HFFc6 (cell line): Measurements from ENCODE around the gene MCM3AP. TPM values are rescaled to one million over a fixed set of nuclear protein-coding genes. Genes with fewer than 3 reads are reported as not detected.

ENCODE experiments used
- DNase-seq: peaks from one replicate; pipeline ENCODE4 v3.0.0-alpha.2; 2018
- H3K27ac Mint-ChIP-seq: 2 replicates; pipeline ENCODE4 v1.8.0; 2020; ENCODE audit warnings: mild to moderate bottlenecking, mixed read lengths
- H3K27me3 Mint-ChIP-seq: 2 replicates; pipeline ENCODE4 v1.8.0; 2021; ENCODE audit warnings: mild to moderate bottlenecking, moderate library complexity, mixed read lengths; ENCODE audit not compliant: insufficient read depth
- H3K36me3 Mint-ChIP-seq: 2 replicates; pipeline ENCODE4 v1.8.0; 2021; ENCODE audit warnings: low read depth, mixed read lengths
- H3K4me1 Mint-ChIP-seq: 2 replicates; pipeline ENCODE4 v1.8.0; 2020; ENCODE audit warnings: low read depth, mixed read lengths
- H3K4me3 Mint-ChIP-seq: 2 replicates; pipeline ENCODE4 v1.8.0; 2020; ENCODE audit warnings: mild to moderate bottlenecking, moderate library complexity, mixed read lengths
- H3K9me3 Mint-ChIP-seq: 2 replicates; pipeline ENCODE4 v1.8.0; 2020; ENCODE audit warnings: mild to moderate bottlenecking, mixed read lengths
- total RNA-seq, 6 experiments: library from RNA; stranded (reverse); fragmentation: NEBNext Ultra II Directional; extraction: Animal tissue kit (Norgen Biotek cat#: 25700); gene quantifications; 2 replicates in 1 of 6; 3 replicates in 5 of 6; pipeline ENCODE4 v1.2.3, GENCODE V29; 2021
- TF ChIP-seq, protein P1 (sequence below): fragments of 200-600 bp; sonication (generic); IDR thresholded peaks from 2 replicates; pipeline ENCODE4 v1.5.0; 2021; ENCODE audit warnings: antibody characterized with exemption, mild to moderate bottlenecking

Gene MCM3AP
- total RNA-seq, 6 experiments from 2014 or later: 85.7 to 91.8 (median 86.9) TPM

- Mint-ChIP-seq H3K9me3 (no peaks in the 10 kb centered on the region), H3K4me3 (no peak overlapping the region), H3K27ac (no peak overlapping the region), H3K36me3 (peaks cover 40% of the 10 kb centered on the region), H3K27me3 (peaks cover 3% of the 10 kb centered on the region; the same call in 1 of the 2 replicates), H3K4me1 (no peaks in the 10 kb centered on the region)
- no peak for DNase-seq
- TF ChIP-seq, protein P1, sequence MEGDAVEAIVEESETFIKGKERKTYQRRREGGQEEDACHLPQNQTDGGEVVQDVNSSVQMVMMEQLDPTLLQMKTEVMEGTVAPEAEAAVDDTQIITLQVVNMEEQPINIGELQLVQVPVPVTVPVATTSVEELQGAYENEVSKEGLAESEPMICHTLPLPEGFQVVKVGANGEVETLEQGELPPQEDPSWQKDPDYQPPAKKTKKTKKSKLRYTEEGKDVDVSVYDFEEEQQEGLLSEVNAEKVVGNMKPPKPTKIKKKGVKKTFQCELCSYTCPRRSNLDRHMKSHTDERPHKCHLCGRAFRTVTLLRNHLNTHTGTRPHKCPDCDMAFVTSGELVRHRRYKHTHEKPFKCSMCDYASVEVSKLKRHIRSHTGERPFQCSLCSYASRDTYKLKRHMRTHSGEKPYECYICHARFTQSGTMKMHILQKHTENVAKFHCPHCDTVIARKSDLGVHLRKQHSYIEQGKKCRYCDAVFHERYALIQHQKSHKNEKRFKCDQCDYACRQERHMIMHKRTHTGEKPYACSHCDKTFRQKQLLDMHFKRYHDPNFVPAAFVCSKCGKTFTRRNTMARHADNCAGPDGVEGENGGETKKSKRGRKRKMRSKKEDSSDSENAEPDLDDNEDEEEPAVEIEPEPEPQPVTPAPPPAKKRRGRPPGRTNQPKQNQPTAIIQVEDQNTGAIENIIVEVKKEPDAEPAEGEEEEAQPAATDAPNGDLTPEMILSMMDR: no peak
Observed at GRCh38 chr21:46239817-46240325, 45.5 kb downstream of the MCM3AP start.

GRCh38 chr21:46237474-46237873, 47.9 kb downstream of the MCM3AP start:
- Mint-ChIP-seq H3K4me3 (no peak overlapping the region), H3K4me1 (no peaks in the 10 kb centered on the region), H3K9me3 (no peaks in the 10 kb centered on the region), H3K36me3 (peaks cover 53% of the 10 kb centered on the region), H3K27ac (no peak overlapping the region), H3K27me3 (no peaks in the 10 kb centered on the region; the same call in 1 of the 2 replicates)
- TF ChIP-seq, protein P1: no peak
- DNase-seq: no peak

DNA sequence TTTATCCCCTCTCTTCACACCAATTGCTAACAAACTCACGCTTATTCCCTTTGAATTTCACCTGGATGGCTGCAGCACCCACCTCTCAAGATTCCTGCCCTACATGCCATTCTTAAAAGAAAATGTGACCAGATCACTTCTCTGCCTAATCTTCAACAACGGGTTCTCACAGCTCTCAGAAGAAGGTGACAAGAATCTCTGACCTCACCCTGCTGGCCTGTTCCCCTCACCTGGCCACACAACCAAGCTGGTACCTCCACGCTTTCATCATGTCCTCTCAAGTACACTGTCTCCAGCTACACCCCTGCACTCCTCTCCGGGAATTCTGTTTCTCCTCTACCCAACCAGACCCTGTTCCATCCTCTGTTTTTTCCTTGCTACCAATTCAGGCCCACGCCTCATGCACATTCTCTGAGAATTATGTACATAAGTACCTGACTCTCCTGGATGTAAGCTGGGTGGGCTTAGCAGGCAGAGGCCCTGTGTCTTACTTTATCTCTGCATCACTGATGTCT, 50.9 kb downstream of the MCM3AP start:
- Mint-ChIP-seq H3K4me3 (no peak overlapping the region), H3K36me3 (peaks cover 52% of the 10 kb centered on the region), H3K4me1 (peaks cover 11% of the 10 kb centered on the region), H3K27me3 (no peaks in the 10 kb centered on the region; the same call in 1 of the 2 replicates), H3K9me3 (no peaks in the 10 kb centered on the region), H3K27ac (no peak overlapping the region)
- no peak for DNase-seq
- TF ChIP-seq, protein P1: no peak

DNA sequence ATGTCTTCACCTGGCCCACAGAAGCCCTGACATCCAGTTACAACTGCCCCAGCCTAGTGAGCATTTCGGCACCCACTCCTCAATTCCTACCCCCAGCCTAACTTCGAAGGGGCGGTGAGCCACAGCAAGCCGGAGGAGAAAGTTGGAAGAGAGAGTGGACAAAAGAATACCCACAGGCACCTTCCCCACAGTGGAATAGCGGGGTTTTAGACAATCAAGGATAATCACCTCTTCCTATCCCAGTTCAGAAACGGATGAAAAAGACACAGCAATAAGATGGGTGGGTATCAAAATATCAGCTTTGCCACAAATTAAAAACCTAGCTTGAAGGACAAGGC, 55.5 kb downstream of the MCM3AP start:
- Mint-ChIP-seq H3K4me1 (peaks cover 41% of the 10 kb centered on the region), H3K36me3 (peaks cover 44% of the 10 kb centered on the region), H3K4me3 (peak overlapping the region; percentile 86), H3K27ac (peak overlapping the region; percentile 20), H3K9me3 (no peaks in the 10 kb centered on the region), H3K27me3 (peaks cover 1% of the 10 kb centered on the region)
- TF ChIP-seq, protein P1: no peak
- DNase-seq: no peak

DNA sequence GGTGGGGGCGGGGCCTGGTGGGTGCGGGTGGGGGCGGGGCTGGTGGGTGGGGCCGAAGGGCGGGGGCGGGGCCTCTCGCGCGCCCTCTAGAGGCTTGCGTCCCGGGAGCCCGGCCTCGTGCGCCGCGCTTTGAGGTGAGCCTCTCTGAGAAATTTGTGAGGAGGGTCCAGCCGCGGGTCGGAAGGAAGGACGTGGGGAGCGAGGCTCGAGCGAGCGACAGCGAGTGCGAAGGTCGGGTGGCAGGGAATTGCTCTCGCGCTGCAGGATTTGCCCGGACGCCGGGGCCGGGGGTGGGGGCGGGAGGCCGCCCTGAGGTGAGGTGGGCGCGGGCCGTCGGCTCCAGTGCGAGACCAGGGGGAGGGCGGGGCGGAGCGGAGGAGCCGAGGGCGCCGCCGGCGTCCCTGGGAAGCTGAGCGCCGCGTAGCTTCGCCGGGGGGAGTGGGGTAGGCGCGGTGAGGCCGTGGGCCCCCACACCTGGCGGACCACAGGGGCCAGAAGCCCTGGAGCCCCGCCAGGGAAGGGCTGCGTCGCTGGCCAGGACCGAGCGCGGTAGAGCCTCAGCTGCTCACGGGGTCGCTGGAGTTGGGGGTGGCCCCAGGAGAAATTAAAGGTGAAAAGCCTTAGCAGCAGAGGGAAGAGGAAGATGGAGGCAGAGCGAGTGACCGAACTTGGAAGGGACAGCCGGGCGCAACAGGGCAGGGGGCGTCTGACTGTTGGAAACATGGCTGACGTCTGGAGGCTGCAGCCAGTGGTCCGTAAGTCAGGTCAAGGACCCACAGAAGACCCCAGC, 56.1 kb downstream of the MCM3AP start:
- H3K27ac Mint-ChIP-seq: peak overlapping the region; percentile 79
- H3K36me3 Mint-ChIP-seq: peaks cover 39% of the 10 kb centered on the region
- H3K4me1 Mint-ChIP-seq: peaks cover 43% of the 10 kb centered on the region
- H3K9me3 Mint-ChIP-seq: no peaks in the 10 kb centered on the region
- peak overlapping the region; percentile 86 for H3K4me3 Mint-ChIP-seq
- TF ChIP-seq, protein P1: peak; percentile 76
- DNase-seq: no peak
- peaks cover 1% of the 10 kb centered on the region for H3K27me3 Mint-ChIP-seq
